ENCODE measurements around the gene SH3BGRL3.

- TF ChIP-seq ZNF384 (IDR thresholded peaks at IDR 0.05): no peak
- no peak for TF ChIP-seq SP1 (IDR thresholded peaks at IDR 0.05)
- TF ChIP-seq FOXA1 (IDR thresholded peaks at IDR 0.05): no peak
- no peak for TF ChIP-seq SUZ12 (IDR thresholded peaks at IDR 0.05)
- no peak for TF ChIP-seq L3MBTL2 (conservative IDR thresholded peaks at IDR 0.05)
- no peak for TF ChIP-seq FOXM1 (IDR thresholded peaks at IDR 0.05; ENCODE audit: borderline replicate concordance)
- TF ChIP-seq HDGF (IDR thresholded peaks at IDR 0.05; ENCODE audit: borderline replicate concordance): no peak
- TF ChIP-seq BHLHE40 (IDR thresholded peaks at IDR 0.05; ENCODE audit: borderline replicate concordance): no peak
- no peak for TF ChIP-seq ARNT (IDR thresholded peaks at IDR 0.05)
- TF ChIP-seq CTBP1 (IDR thresholded peaks at IDR 0.05; ENCODE audit: borderline replicate concordance): no peak
- TF ChIP-seq PKNOX1 (IDR thresholded peaks at IDR 0.05): no peak
- no peak for TF ChIP-seq ELF4 (IDR thresholded peaks at IDR 0.05)
Observed at GRCh38 chr1:26315874-26316850, 36.3 kb downstream of the SH3BGRL3 start.

Measured in HEK293T (cell line).